ENCODE results near the gene FTO.

- no peak for TF ChIP-seq CTCF (IDR thresholded peaks at IDR 0.05)
- TF ChIP-seq ZFX (IDR thresholded peaks at IDR 0.05; ENCODE audit: borderline replicate concordance) = no peak
These were observed 323.1 kb downstream of the FTO start for GRCh38 chr16:54027062-54027461.
